Femur (tissue), 1 donor: Measurements from ENCODE around the gene UBE4B.
"Not testable (repeated sequence)": the region's sequence is repeated elsewhere in the genome, so short reads cannot be mapped to it uniquely, and the experiment has no call there.

Source experiments
- DNase-seq: peaks from one replicate; pipeline ENCODE4 v3.0.0-alpha.2; 2017

Gene UBE4B

GRCh38 chr1:10032590-10033358, at the start of gene UBE4B:
Gene UBE4B (plus strand): TSS chr1:10032958. CDS start chr1:10033671, 713 bp downstream.
- DNase-seq: peak; percentile 99

GRCh38 chr1:9984253-9984652, 48.5 kb upstream of the UBE4B start:
- DNase-seq: no peak

- DNase-seq: no peak
Measured at GRCh38 chr1:9985001-9985400, 47.8 kb upstream of the UBE4B start.

GRCh38 chr1:9989773-9990172, 43.0 kb upstream of the UBE4B start:
- DNase-seq: no peak

- DNase-seq: no peak
Measured at GRCh38 chr1:9990944-9991343, 41.8 kb upstream of the UBE4B start.

- DNase-seq: no peak
Measured at GRCh38 chr1:9992910-9993309, 39.8 kb upstream of the UBE4B start.

- DNase-seq: no peak
Measured at GRCh38 chr1:9993561-9994075, 39.1 kb upstream of the UBE4B start.

- DNase-seq: peak; percentile 31
Measured at GRCh38 chr1:9996624-9997582, 35.9 kb upstream of the UBE4B start, which contains the start of gene RBP7. Gene RBP7 (plus strand): TSS chr1:9997228. CDS start chr1:9997259, 31 bp downstream.

GRCh38 chr1:10001016-10001665, 31.6 kb upstream of the UBE4B start:
- DNase-seq: no peak

GRCh38 chr1:10005248-10005647, 27.5 kb upstream of the UBE4B start:
- not testable (repeated sequence) for DNase-seq

- peak; percentile 28 for DNase-seq
Measured at GRCh38 chr1:10007169-10007568, 25.6 kb upstream of the UBE4B start.

GRCh38 chr1:10014016-10014415, 18.7 kb upstream of the UBE4B start:
- DNase-seq: no peak

- no peak for DNase-seq
Measured at GRCh38 chr1:10019561-10019960, 13.2 kb upstream of the UBE4B start.

- no peak for DNase-seq
Measured at GRCh38 chr1:10020086-10020485, 12.7 kb upstream of the UBE4B start.

GRCh38 chr1:10020678-10021077, 12.1 kb upstream of the UBE4B start:
- not testable (repeated sequence) for DNase-seq

GRCh38 chr1:10021992-10022391, 10.8 kb upstream of the UBE4B start:
- not testable (repeated sequence) for DNase-seq

- DNase-seq: no peak
Measured at GRCh38 chr1:10022656-10023055, 10.1 kb upstream of the UBE4B start.

GRCh38 chr1:10025354-10025753, 7.4 kb upstream of the UBE4B start:
- no peak for DNase-seq

GRCh38 chr1:10027027-10027426, 5.7 kb upstream of the UBE4B start:
- no peak for DNase-seq

GRCh38 chr1:10028956-10029500, 3.7 kb upstream of the UBE4B start:
- DNase-seq: not testable (repeated sequence)

GRCh38 chr1:10031461-10031860, 1.3 kb upstream of the UBE4B start:
- DNase-seq: no peak

- peak; percentile 39 for DNase-seq
Measured at GRCh38 chr1:10033359-10033845, 644 bp downstream of the UBE4B start.
